Fibroblast of mammary gland (primary cell): Measurements from ENCODE around the gene SELENOV.

Experiments used
- DNase-seq: peaks from one replicate; pipeline ENCODE4 v3.0.0-alpha.2; 2010; ENCODE audit warnings: low read depth
- H3K4me3 ChIP-seq: 2 replicates; pipeline ENCODE4 v1.5.1; 2011; ENCODE audit warnings: low read depth, mild to moderate bottlenecking, low read length, moderate library complexity; ENCODE audit not compliant: control insufficient read depth
- CTCF ChIP-seq: conservative IDR thresholded peaks from 2 replicates; pipeline ENCODE4 v1.5.1; 2011; ENCODE audit warnings: low read depth, low read length, inconsistent platforms; ENCODE audit not compliant: control insufficient read depth, insufficient read depth

SELENOV gene

DNA sequence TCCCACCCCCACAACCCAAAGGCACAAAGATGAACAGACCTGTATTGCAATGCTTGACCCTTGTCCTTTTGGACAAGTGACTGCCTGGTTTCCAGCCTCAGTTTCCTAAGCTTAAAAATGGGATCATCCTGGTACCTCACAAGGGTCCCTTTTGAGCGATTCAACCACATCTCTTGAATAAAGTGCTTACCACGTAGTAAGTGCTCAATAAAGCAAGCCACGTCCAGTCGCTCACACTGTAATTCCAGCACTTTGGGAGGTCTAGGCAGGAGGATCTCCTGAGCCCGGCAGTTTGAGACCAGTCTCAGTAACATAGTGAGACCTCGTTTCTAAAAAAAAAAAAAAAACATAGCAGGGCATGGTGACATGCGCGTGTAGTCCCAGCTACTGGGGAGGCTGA is 15.0 kb upstream of the SELENOV start:
- no peak for DNase-seq
- no peak overlapping the region for H3K4me3 ChIP-seq
- no peak for TF ChIP-seq CTCF

GRCh38 chr19:39500543-39500942 is 14.4 kb upstream of the SELENOV start:
- no peak overlapping the region for H3K4me3 ChIP-seq
- DNase-seq: no peak
- no peak for TF ChIP-seq CTCF

DNA sequence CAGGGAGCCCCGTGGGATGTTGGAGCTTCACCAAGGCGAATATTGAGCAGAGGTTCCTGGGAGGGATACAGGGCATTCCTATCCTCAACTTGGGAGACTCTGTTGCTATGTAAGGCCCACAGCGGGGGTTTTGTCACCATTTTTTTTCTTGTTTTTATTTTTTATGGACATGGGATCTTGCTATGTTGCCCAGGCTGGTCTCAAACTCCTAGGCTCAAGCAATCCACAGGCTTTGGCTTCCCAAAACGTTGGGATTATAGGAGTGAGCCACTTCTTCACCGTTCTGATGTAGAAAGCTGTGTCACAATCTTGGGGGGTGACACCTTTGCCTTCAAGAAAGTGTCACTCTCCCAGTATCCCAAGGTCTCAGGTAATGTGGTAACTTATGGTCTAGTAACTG is 13.6 kb upstream of the SELENOV start:
- no peak for TF ChIP-seq CTCF
- no peak for DNase-seq
- no peak overlapping the region for H3K4me3 ChIP-seq

GRCh38 chr19:39502640-39503417 is 12.1 kb upstream of the SELENOV start:
- peak; percentile 25 for TF ChIP-seq CTCF
- H3K4me3 ChIP-seq: no peak overlapping the region
- peak; percentile 70 for DNase-seq

DNA sequence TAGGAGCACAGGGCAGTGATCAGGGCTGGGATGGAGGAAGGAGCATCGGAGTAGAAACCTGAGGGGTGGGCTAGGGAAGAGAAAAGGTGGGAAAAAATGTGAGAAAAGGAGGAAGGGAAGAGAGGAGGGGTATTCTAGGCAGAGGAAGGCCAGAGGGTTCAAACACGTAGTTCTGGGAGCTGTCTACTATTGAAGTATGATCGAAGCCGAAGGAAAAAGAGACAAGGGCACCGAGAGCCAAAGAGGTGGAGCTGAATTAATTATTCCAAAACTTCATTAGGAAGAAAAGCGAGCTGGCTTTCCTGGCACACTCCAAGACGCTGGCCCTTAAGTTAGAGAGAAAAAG is 8.4 kb upstream of the SELENOV start:
- DNase-seq: no peak
- TF ChIP-seq CTCF: no peak
- no peak overlapping the region for H3K4me3 ChIP-seq

DNA sequence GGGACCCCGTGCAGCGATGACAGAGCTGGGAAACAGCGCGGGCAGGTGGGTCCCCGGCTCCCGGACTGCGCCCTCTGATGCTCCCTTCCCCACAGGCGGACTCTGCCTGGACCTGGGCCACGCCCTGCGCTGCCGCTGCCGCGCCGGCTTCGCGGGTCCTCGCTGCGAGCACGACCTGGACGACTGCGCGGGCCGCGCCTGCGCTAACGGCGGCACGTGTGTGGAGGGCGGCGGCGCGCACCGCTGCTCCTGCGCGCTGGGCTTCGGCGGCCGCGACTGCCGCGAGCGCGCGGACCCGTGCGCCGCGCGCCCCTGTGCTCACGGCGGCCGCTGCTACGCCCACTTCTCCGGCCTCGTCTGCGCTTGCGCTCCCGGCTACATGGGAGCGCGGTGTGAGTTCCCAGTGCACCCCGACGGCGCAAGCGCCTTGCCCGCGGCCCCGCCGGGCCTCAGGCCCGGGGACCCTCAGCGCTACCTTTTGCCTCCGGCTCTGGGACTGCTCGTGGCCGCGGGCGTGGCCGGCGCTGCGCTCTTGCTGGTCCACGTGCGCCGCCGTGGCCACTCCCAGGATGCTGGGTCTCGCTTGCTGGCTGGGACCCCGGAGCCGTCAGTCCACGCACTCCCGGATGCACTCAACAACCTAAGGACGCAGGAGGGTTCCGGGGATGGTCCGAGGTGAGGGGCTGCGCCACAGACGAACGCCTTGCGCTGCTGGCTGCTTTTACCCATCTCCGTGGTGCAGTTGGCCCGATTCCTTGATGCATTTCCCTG is 7.8 kb upstream of the SELENOV start:
- no peak for TF ChIP-seq CTCF
- peak overlapping the region; percentile 44 for H3K4me3 ChIP-seq
- peak; percentile 59 for DNase-seq
